WI38 (cell line): ENCODE results near the gene ADAM22.

Source experiments
- H3K4me3 ChIP-seq: 2 replicates; pipeline ENCODE4 v1.5.1; 2011; ENCODE audit warnings: low read depth, mild to moderate bottlenecking, control low read depth, low read length
- TF ChIP-seq, protein P1 (sequence below): IDR thresholded peaks from 2 replicates; pipeline ENCODE4 v1.5.1; 2012; ENCODE audit warnings: low read depth, mild to moderate bottlenecking, control low read depth, low read length

ADAM22 gene

DNA sequence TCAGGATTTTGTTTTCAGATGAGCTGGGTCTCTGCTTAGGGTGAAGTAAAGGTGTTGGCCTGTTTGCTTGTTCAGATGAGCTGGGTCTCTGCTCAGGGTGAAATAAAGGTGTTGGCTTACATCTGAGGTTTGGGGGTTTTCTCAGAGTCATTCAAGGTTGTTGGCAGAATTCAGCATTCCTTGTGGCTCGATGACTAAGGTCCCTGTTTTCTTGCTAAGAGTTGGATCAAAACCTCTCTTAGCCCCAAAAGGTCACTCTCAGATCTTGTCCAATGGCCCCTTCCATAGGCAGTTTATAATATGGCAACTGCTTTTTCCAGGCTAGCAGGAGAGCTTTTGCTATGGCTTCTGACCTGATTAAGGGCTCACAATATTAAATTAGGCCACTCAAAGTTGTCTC, 106.6 kb downstream of the ADAM22 start:
- TF ChIP-seq, protein P1, sequence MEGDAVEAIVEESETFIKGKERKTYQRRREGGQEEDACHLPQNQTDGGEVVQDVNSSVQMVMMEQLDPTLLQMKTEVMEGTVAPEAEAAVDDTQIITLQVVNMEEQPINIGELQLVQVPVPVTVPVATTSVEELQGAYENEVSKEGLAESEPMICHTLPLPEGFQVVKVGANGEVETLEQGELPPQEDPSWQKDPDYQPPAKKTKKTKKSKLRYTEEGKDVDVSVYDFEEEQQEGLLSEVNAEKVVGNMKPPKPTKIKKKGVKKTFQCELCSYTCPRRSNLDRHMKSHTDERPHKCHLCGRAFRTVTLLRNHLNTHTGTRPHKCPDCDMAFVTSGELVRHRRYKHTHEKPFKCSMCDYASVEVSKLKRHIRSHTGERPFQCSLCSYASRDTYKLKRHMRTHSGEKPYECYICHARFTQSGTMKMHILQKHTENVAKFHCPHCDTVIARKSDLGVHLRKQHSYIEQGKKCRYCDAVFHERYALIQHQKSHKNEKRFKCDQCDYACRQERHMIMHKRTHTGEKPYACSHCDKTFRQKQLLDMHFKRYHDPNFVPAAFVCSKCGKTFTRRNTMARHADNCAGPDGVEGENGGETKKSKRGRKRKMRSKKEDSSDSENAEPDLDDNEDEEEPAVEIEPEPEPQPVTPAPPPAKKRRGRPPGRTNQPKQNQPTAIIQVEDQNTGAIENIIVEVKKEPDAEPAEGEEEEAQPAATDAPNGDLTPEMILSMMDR: no peak
- no peak overlapping the region for H3K4me3 ChIP-seq

DNA sequence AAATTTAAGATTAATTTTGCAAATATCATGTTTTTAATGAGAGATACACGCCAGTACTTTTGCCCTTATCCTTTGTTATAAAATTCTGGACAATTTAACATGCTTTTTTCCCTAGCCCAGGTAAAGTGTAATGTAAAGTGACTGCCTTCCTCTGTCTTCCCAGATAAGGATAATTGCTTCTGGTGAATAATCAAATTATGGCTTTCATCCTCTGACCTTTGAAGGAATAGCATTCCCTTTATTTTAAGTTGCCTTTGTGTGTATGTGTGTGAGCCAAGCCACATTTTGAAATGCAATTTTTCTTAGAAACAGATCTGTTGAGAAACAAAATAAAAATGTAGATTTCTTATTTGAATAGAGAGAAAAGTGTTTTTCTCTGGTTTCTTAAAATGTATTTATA, 107.5 kb downstream of the ADAM22 start:
- no peak overlapping the region for H3K4me3 ChIP-seq
- TF ChIP-seq, protein P1: no peak

DNA sequence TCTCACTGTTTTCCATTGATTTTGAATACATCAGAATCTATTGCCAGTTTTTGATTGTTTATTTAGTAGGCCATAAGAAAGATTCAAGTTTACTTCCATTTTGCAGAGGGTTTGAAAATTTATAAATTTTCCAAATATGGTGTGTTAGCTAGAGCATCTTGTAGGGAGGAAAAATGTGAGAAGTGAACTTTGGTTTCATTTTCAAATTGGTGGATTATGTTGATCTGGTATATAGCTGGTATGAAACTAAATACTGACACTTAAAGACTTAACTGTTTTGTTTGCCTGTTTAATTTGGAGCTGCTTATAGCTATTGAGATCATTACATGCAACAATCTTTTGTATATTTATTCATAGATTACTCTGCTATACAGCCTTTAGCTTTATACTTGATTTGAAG, 108.1 kb downstream of the ADAM22 start:
- TF ChIP-seq, protein P1: no peak
- no peak overlapping the region for H3K4me3 ChIP-seq

DNA sequence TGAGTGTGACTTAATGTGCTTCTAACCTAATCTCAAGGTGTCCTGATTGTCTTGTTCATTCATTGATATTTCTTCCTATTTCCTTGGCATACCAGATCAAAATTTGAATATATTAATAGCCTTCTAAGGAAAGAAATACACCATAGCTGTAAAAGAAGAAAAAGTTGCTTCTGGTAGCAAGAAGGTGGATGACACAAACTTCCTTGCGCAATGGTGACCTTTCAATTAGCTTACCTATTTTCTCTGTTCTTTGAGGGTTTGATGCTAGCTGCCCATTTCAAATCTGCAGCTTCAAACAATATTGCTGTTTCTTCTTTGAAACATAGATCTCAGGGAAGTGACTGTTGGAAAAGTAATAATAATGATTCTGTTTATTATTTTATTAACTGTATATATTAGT, 108.8 kb downstream of the ADAM22 start:
- H3K4me3 ChIP-seq: no peak overlapping the region
- TF ChIP-seq, protein P1: no peak

DNA sequence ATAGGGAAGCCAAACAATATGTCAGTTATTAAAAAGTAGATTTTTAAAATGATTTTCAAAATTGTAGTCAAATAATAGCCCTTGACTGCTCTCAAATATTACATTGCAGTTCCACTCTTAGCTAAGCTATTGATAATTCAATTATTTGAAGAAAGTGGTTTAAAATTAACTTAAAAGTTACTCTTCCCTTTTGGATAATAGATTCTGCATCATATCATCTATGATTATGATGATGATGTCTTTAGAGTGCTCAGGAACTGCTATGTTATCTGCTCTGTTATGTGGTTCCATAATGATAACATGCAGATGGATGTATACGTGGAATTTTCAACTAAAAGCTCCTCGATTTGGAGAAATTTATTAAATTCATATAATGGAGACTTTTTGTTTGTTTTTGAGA, 110.0 kb downstream of the ADAM22 start:
- TF ChIP-seq, protein P1: no peak

DNA sequence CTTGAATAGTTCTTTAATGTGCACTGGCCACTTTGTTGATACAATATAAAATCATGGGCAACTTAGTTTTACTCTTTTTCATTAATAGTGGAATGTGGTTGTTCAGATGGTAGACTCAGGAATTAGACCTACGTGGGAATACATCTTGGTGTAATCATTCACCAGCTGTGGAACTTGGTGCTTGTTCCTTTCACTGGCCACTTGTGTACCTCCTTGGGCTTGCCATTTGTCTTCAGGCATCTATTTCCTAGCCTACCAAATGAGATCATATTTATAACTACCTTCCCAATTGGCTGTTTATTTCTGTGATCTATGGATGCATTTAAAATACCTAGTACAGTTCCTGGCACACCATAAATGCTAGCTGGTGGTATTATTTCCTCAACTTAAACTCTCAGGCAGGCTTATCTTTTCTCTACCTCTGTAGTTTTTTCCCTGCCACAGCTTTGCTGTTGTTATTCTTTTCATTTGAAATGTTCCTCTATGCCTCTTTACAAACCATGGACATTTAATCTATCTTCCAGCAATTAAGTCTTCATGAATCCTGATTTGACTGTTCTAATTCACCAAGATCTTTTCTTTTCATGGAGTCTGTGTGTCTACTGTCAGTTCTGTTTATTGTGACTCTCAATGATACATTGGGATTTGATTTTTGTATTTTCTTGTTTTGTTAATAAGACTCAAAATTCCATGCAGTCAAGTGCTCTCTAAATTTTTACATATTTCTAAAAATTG, 113.0 kb downstream of the ADAM22 start:
- no peak overlapping the region for H3K4me3 ChIP-seq
- TF ChIP-seq, protein P1: no peak

More for the DNA sequence above, 110.0 kb downstream of the ADAM22 start:
- no peak overlapping the region for H3K4me3 ChIP-seq

DNA sequence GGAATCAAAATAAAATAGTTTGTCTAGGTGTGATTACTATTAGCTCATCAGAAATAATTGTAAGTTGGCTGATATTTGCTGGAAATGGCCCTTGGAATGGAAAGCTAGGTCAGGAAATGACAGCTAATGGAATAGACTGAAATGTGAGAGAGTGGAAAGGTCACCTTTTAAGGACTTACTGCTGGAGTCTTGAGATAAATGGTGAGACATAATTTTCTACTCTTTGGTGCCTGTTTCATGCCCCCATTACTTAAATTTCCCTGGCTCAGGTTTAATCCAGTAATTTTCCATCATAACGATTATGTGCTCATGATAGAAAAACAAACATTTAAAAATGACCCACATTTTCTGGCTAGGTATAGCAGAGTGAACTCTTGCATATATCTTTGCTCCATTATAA, 123.6 kb downstream of the ADAM22 start:
- TF ChIP-seq, protein P1: no peak

More for the DNA sequence above, 123.6 kb downstream of the ADAM22 start:
- no peak overlapping the region for H3K4me3 ChIP-seq
